Suprapubic skin (tissue), 4 donors: ENCODE measurements around the gene HYAL2. TPM values are rescaled to one million over a fixed set of nuclear protein-coding genes. Genes with fewer than 3 reads are reported as not detected.
A peak's percentile ranks its signal among the peaks of the same experiment; 100 is the strongest.

Experiments used
- DNase-seq, 2 donors: peaks; one replicate each; pipeline ENCODE4 v3.0.0-alpha.2; 2019; ENCODE audit warnings: low spot score in 2 of 2
- H3K27ac ChIP-seq: fragments of 200-600 bp; sonication (generic); one replicate; pipeline ENCODE4 v1.5.1; 2019
- H3K27me3 ChIP-seq: fragments of 200-600 bp; sonication (generic); one replicate; pipeline ENCODE4 v1.5.1; 2019
- H3K36me3 ChIP-seq: fragments of 200-600 bp; sonication (generic); one replicate; pipeline ENCODE4 v1.5.1; 2019
- H3K4me1 ChIP-seq: fragments of 200-600 bp; sonication (generic); one replicate; pipeline ENCODE4 v1.5.1; 2019
- H3K4me3 ChIP-seq: fragments of 200-600 bp; sonication (generic); one replicate; pipeline ENCODE4 v1.5.1; 2019; ENCODE audit warnings: mild to moderate bottlenecking
- H3K9me3 ChIP-seq: fragments of 200-600 bp; sonication (generic); one replicate; pipeline ENCODE4 v1.5.1; 2019
- EP300 ChIP-seq: sonication (generic); formaldehyde crosslinking; IDR thresholded peaks from one replicate; pipeline ENCODE4 v1.6.1; 2017; ENCODE audit warnings: antibody characterized with exemption
- POLR2A ChIP-seq, 2 donors: fragments of 450-650 bp; IDR thresholded peaks; one replicate each; pipeline ENCODE4 v1.6.1; 2017; ENCODE audit warnings: antibody characterized with exemption in 2 of 2, mild to moderate bottlenecking in 2 of 2, moderate library complexity in 2 of 2
- POLR2AphosphoS5 ChIP-seq, 3 donors: sonication (generic); formaldehyde crosslinking; IDR thresholded peaks; one replicate each; pipeline ENCODE4 v1.6.1; 2017; ENCODE audit warnings: antibody characterized with exemption in 3 of 3
- WGBS: methylation state at CpG from one replicate; pipeline ENCODE4 v1.1.5; 2018; 5-methylcytosine and 5-hydroxymethylcytosine counted together
- total RNA-seq, 4 donors: library from RNA; depleted of rRNA; stranded (reverse); fragments of >200 nt; gene quantifications; one replicate each; pipeline ENCODE4 v1.1.0, GENCODE V29; 2016
- TF ChIP-seq, protein P1 (sequence below), 2 donors: fragments of 200-600 bp in 1 of 2; fragments of 450-650 bp in 1 of 2; sonication (generic) in 1 of 2; IDR thresholded peaks; one replicate each; pipeline ENCODE4 v1.5.1; 2016 to 2019; ENCODE audit warnings: antibody characterized with exemption in 2 of 2, mild to moderate bottlenecking in 1 of 2, moderate library complexity in 1 of 2

HYAL2 gene
- total RNA-seq, 4 donors from 2014 or later: 47.7 to 87.0 (median 80.3) TPM

DNA sequence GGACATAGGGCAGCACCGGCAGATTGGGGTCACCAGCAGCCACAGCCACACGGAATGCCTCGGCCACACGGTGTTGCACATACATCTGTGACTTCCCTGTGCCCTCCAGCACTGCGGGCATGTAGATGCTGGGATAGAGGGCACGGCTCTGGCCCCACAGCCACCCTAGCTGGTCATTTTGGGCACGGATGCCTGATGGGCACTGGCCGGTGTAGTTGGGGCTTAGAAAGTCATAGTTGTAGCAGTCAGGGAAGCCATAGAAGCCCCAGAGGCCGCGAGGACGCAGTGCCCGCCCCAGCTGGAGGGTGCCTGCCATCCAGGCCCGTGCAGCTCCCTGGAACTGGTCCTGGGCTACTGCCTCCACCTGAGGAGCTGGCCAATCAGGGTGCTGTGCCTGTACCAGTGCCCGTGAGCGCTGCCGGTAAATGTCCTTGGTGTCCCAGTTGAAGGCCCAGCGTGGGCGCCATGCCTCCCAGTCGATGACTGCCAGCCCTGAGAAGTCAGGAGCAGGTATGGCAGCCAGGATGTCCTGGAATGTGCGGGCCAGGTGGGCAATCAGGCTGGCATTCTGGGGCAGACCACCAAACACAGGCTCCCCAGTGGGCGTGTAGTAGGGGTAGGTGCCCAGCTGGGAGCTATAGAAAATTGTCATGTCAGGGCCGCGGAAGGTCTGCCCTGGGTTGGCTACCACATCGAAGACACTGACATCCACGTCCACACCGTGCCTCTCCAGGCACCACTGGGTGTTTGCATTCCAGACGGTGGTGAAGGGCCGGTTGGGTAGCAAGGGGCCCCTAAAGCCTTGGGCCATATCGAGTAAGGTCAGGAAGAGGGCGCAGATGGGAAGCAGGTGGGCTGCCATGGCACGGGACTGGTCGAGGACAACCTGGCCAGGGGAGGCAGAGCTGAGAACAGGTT, 20.2 kb downstream of the HYAL2 start:
- no peak for TF ChIP-seq POLR2AphosphoS5 (IDR thresholded peaks at IDR 0.05)
- TF ChIP-seq POLR2A (IDR thresholded peaks at IDR 0.05): no peak
- no peak for TF ChIP-seq EP300
- TF ChIP-seq, protein P1, sequence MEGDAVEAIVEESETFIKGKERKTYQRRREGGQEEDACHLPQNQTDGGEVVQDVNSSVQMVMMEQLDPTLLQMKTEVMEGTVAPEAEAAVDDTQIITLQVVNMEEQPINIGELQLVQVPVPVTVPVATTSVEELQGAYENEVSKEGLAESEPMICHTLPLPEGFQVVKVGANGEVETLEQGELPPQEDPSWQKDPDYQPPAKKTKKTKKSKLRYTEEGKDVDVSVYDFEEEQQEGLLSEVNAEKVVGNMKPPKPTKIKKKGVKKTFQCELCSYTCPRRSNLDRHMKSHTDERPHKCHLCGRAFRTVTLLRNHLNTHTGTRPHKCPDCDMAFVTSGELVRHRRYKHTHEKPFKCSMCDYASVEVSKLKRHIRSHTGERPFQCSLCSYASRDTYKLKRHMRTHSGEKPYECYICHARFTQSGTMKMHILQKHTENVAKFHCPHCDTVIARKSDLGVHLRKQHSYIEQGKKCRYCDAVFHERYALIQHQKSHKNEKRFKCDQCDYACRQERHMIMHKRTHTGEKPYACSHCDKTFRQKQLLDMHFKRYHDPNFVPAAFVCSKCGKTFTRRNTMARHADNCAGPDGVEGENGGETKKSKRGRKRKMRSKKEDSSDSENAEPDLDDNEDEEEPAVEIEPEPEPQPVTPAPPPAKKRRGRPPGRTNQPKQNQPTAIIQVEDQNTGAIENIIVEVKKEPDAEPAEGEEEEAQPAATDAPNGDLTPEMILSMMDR (IDR thresholded peaks at IDR 0.05): no peak
- H3K4me3 ChIP-seq: no peak overlapping the region
- WGBS: 78% methylated on average over 23 of the region's 32 CpGs
- DNase-seq: peak in 1 of 2 donors; percentile 71
- peaks cover 47% of the 10 kb centered on the region for H3K4me1 ChIP-seq
- H3K27me3 ChIP-seq: no peaks in the 10 kb centered on the region
- H3K9me3 ChIP-seq: no peaks in the 10 kb centered on the region
- H3K27ac ChIP-seq: no peak overlapping the region
- no peaks in the 10 kb centered on the region for H3K36me3 ChIP-seq

DNA sequence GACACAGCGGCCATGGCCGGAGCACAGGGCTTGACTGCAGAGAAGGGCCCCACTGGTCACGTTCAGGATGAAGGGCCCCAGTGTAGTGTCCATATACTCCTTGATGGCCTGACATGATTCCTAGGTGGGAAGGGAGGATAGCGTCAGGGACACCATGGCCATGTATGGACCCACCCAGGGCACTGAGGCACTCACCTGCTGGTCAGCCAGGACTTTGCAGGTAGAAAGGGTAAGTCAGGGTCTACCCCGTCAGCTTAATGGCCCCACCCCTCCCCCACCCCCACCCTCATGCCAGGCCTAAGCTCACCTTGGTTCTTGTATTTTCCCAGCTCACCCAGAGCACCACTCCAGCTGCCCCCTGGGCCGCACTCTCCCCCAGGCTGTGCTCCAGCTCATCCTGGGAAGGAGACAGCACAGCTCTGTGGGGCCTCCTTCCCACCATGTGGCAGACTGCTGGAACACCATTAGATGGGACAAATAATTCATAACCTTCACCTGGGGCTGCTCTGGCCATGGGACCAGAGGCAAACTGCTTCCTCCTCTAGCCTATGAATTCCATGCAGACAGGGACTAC, 21.8 kb downstream of the HYAL2 start:
- peaks cover 9% of the 10 kb centered on the region for H3K36me3 ChIP-seq
- H3K4me1 ChIP-seq: peaks cover 47% of the 10 kb centered on the region
- H3K27me3 ChIP-seq: no peaks in the 10 kb centered on the region
- H3K27ac ChIP-seq: peak overlapping the region; percentile 89
- TF ChIP-seq POLR2AphosphoS5 (IDR thresholded peaks at IDR 0.05): no peak
- TF ChIP-seq POLR2A (IDR thresholded peaks at IDR 0.05): no peak
- TF ChIP-seq EP300: no peak
- TF ChIP-seq, protein P1 (IDR thresholded peaks at IDR 0.05): no peak
- 90% methylated on average over 3 of the region's 6 CpGs for WGBS
- no peak overlapping the region for H3K4me3 ChIP-seq
- no peak for DNase-seq
- no peaks in the 10 kb centered on the region for H3K9me3 ChIP-seq

DNA sequence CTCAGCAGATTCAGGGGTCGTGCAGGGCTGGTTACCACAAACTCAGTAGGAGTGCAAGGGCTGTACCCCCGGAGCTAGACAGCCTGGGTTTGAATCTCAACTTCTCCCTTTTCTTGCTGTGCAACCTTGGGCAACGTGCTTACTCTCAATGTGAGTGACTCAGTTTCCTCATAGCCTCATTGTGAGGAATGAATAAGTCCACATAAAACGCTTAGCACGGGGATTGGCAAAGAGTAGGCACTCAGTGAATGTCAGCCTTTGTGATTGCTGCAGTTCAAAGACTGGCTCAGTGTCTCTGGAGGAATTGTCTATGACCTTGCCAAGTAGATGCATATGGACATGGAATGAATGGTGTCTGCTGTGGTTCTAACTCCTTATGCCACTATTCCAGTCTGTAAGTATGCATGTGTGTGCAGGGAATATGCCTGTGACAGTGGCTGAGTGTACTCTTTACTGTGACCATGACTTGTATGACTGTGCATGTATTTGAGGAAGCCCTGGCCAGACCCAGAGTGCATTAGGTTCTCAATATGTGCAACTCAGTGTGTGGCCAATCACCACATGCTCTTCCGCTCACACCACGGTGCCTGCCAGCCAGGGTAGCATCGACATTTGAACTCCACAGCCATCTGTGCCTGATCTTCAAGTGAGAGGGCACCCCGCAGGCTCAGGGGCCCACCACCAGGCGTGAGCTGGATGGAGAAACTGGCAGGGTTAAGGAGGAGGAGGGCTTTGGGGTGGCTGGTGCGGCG, 22.4 kb downstream of the HYAL2 start:
- peak overlapping the region; percentile 89 for H3K27ac ChIP-seq
- H3K4me1 ChIP-seq: peaks cover 47% of the 10 kb centered on the region
- WGBS: 42% methylated on average over 9 of the region's 12 CpGs
- peaks cover 9% of the 10 kb centered on the region for H3K36me3 ChIP-seq
- peak overlapping the region; percentile 71 for H3K4me3 ChIP-seq
- DNase-seq: peak in 1 of 2 donors; percentile 77
- no peak for TF ChIP-seq EP300
- TF ChIP-seq, protein P1 (IDR thresholded peaks at IDR 0.05): no peak
- no peak for TF ChIP-seq POLR2A (IDR thresholded peaks at IDR 0.05)
- TF ChIP-seq POLR2AphosphoS5 (IDR thresholded peaks at IDR 0.05): no peak
- H3K27me3 ChIP-seq: no peaks in the 10 kb centered on the region
- no peaks in the 10 kb centered on the region for H3K9me3 ChIP-seq

DNA sequence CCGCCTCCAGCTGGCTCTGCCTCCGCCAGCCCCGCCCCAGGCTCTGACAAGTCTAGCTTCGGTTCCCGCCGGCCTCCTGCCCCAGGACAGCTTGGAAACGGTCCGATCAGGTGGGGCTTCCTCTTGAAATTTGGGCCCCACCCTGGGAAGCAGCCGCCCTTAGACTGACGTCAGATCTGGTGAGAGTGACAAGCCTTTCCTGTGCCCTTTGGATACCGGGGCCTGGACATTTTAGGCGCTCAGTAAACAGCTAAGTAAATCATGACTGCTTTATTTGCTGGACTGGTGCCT, 23.0 kb downstream of the HYAL2 start:
- Histone ChIP-seq H3K36me3 (peaks cover 9% of the 10 kb centered on the region), H3K4me3 (peak overlapping the region; percentile 71), H3K4me1 (peaks cover 47% of the 10 kb centered on the region), H3K27me3 (no peaks in the 10 kb centered on the region), H3K9me3 (no peaks in the 10 kb centered on the region), H3K27ac (peak overlapping the region; percentile 89)
- no peak for DNase-seq
- TF ChIP-seq POLR2AphosphoS5 (IDR thresholded peaks at IDR 0.05): peak in 2 of 3 donors; percentile 14 to 28
- no peak for TF ChIP-seq EP300
- WGBS: 2% methylated on average over 6 of the region's 12 CpGs

DNA sequence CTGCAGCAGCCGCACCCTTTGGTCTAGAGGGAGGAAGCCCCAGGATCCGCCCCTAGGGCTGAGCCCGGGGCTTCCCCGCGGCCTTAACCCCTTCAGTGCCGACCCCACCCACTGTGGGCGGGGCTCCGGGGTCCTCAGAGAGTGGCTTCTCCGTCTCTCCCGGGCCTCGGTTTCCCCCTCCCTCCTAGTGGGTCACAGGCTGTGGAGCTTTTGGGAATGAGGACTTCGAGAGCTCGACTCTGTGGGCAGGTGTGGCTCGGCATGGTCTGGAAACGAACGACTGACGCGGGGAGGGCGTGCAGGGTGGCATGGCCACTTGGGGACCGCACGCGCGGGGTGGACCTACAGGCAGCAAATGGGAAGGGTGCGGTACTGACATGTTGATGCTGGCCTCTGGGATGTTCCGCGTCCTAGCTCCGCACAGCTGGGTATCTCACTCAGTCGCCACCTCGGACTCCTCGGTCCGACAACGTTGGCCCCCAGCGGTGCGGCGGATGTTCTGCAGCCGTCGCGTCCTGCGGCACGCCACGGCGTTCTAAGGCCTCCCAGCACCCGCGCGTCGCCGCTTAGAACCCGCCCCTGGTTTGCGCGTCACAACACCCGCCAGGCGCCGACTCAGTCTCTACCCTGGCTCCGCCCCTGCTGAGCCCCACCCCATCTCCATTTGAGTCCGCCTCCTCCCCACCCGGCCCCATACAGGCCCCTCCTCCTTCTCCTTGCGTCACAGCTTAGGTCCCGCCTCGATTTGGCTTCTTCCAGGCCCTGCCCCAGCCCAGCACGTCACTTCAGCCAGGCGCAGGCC, 23.5 kb downstream of the HYAL2 start, which contains the start of the genes HYAL3 and NAA80:
Gene HYAL3, minus strand, starts transcription at position 570 of the 802 bp plus-strand sequence. CDS start 3,803 bp downstream, outside the sequence.
Gene NAA80, minus strand, starts transcription at position 570 of the 802 bp plus-strand sequence. CDS start 1,942 bp downstream, outside the sequence.
- WGBS: 0% methylated on average over 40 of the region's 61 CpGs
- Histone ChIP-seq H3K9me3 (no peaks in the 10 kb centered on the region), H3K27me3 (no peaks in the 10 kb centered on the region), H3K4me1 (peaks cover 47% of the 10 kb centered on the region), H3K27ac (peak within 1 kb of the TSS; percentile 89), H3K36me3 (peaks cover 9% of the 10 kb centered on the region), H3K4me3 (peak within 1 kb of the TSS; percentile 71)
- no peak for TF ChIP-seq EP300
- TF ChIP-seq, protein P1 (IDR thresholded peaks at IDR 0.05): peak; percentile 43 to 54
- peak; percentile 42 to 54 for TF ChIP-seq POLR2A (IDR thresholded peaks at IDR 0.05)
- peak in 2 of 3 donors; percentile 66 to 70 for TF ChIP-seq POLR2AphosphoS5 (IDR thresholded peaks at IDR 0.05)
- DNase-seq: peak; percentile 100
